SW 1271 (cell line): ENCODE data around the gene DHRS7B.
"Not testable (repeated sequence)": the region's sequence is repeated elsewhere in the genome, so short reads cannot be mapped to it uniquely, and the experiment has no call there.

ENCODE experiments used
- DNase-seq, 2 experiments: peaks; one replicate each; lab custom pipeline; 2025; lab: John Stamatoyannopoulos, UW

Gene DHRS7B

DNA sequence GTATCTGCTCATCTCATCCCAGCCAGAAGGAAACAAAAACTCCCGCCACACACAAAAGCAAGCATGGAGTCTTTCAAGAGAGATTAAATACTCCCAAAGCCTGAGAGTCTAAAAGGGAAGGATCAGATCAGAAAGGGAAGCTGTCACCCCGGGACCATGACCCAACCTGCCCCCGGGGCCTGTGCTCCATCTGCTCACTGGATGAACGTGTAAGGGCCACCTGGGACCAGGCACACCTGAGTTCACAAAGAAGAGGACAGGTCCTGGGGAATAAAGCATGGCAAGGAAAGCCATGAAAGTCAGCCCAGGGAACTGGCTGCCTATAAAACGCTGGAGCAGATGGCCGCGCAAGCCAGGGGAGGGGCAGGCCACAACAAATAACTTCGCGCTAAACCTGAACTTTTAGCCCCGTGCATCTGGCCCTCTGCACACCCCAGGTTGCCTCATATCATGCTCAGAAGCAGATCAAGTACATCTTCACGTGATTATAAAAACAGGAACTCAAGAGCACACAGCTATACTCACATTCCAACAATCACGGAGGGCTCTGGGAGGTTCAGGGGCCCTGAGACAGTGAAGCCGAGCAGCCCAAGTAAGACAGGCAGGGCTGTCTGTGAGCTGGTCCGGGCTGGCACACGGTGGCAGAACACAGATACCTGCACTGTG, 83.8 kb downstream of the DHRS7B start:
- no peak for DNase-seq

DNA sequence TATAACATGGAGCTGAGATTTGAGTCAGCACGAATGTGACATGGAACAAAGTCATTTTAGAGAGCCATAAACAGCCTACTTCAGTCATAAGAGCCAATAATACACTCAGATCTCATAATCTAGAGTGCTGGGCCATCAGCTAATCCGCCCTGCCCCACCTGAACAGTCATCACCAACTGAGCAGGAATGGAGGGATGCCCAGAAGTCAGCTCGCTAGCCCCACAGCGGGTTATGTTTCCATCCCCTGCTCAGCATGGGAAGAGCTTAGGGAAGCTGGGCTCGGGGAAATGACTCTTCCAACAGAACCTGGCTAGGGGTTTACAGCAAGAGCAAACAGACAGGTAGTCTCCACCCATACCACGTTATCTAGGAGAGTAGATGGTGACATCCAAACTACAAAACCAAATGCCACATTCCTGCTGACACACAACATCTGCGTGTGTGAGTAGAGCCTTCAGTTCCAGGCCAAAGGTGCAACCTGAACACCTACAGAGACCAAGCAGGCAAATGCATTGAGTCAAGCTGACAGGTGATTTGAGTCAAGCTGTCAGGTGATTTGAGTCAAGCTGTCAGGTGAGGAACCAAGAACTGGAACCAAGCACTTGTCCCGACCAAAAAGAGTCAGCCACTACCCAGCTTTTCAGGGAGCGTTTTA, 85.2 kb downstream of the DHRS7B start:
- DNase-seq: no peak

DNA sequence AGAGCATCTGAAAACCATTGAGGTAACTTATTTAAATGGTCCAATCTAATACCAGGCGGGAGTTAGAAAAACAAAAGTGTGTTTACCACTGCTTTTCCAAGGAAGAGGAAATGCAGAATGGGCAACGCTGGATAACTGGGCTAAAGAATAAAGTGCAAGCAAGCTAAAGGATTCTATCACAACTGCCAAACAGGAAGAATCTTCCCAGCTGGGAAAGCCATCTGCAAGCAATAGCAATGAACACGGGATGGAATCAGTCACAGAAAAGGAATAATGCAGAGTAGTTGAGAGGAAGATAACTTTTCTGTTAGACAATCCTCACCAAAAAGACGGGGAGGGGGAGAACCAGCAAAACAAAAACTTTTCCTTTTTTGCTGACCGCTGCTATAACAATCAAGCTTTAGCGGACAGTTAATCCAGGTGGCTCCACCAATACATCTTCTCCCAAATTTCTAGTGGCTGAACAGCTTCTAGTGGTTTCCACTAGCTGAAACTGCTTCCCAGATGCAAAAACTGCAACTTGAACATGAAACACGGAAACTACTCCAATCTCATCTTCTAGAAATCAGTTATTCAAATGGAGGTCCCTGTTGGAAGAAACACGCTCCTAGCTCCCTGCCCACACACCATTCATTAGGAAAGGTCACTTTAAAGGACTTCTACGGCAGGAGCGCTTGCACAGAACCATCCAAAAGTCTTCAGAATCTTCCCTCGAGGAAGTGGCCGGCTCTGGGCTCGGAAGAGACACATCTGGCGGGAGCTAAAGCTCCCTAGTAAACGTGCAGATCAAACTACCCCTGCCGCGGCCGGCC, 86.3 kb downstream of the DHRS7B start:
- no peak for DNase-seq

DNA sequence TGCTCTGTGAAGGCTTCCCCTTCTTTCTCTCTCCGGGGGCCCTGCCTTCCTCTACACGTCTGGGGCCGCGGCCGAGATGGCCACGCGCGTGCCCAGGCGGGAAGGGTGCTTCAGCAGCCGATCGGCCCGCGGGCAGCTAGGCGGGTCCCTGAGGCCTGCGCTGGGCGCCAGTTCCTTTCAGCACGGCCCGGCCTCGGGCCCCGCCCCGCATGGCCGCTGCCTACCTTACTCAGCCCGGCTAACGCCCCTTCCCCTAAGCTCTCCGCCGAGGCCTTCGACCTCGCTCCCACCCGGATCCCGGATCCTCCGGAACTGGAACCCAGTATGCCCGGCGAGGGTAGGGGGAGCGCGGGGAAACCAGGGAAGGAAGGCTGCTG, 86.9 kb downstream of the DHRS7B start:
- no peak for DNase-seq

DNA sequence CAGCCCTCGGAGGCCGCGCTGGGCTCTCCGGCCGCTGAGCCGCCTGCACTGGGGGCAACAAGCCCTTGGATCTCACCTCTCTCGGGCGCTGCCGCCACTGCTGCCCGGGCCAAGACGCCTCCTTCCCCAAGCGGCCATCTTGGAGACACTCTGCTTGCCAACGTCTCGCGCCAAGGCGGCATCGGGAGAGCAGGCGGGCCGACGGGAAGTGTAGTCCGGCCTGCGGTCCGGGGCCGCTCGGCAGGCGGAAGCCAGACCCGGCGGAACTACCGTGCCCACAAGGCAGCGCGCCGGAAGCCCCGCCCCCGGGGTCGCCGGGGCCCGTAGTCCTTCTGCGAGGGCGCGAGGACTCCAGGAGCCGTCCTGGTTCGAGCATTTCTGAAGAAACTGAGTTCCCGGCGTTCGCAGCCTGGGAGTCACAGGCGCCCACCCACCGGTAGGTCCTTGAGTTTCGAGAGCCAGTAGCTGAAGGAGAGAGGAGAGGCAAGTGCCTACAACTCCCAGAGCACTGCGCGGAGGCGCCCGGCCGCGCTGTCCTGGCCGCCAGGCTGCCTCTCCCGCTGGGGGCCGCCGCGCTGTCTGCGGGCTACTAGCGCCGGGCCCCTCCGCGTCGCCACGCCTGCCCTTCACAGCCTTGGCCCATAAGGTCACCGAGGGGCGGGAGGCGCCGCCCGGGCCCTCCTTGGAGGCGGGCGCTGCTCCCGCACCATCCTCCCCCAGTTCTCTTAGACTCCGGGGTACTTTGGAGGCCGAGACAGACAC, 87.4 kb downstream of the DHRS7B start, which contains the start of gene TMEM11:
Gene TMEM11, minus strand, starts transcription at position 147 of the 762 bp plus-strand sequence. Its CDS starts 9 bp downstream, at position 138.
- peak; percentile 92 to 95 for DNase-seq

DNA sequence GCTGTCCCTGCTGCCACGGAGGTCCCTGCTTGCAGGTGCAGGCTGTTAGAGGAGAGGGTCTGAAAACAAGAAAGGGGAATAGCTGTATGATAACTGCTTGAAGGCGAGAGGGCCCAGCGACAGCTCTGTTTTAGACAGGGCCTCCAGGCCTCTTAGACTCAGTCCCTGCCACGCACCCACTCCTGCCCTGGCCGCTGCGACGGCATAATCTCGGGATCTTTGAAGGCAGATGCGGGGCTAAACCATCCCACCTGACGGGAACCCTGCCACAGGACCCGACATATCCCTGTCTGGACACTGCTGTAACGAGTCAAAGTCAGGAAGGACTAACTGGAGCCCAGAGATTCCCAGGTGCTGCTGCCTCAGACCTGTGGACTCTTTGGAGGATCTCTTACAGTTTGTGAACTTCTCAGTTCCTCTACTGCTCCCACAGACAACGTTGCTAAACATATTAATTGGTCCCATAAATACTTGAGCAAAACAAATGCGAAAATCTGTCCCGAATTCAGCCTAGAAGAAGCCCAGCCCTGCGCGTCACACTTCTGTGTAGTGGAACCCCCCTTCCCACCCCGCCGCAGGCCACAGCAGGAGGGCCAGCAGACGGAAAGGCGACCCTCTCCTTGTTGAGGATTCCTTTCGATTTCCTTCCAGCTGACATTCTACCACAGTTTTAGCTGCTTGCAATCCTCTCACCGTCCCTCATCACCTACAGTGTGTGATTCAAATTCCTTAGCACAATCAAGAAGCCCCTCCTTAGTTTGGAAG, 88.2 kb downstream of the DHRS7B start:
- DNase-seq: no peak

DNA sequence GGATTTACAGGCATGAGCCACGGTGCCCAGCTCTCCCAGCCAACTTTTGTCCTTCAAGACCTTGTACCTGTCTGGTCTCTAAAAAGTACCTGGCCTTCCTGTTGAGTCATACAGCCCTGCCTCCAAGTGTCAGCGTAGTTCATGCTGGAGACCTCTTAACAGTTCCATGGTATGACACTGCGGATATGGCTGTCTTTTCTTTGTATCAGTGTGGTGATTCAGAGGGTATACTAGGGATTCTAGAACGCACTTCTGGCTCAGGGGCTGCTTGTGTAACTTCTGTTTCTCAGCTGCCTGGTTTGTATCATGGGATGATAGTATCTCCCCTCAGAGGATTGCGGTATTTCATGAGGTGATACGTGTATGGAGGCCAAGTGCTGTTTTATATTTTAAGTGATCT, 89.2 kb downstream of the DHRS7B start:
- no peak for DNase-seq

DNA sequence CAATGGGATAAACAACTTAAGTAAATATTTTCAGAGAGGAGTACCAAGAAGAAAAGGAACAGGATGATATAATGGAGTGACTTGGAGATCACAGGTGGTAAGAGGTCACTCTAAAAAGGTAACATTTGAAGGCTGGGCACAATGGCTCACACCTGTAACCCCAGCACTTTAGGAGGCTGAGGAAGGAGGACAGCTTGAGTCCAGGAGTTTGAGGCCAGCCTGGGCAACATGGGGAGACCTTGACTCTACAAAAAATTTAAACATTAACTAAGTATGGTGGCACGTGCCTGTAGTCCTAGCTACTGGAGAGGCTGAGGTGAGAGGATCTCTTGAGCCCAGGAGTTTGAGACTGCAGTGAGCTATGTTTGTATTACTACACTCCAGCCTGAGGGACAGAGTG, 90.6 kb downstream of the DHRS7B start:
- DNase-seq: no peak

DNA sequence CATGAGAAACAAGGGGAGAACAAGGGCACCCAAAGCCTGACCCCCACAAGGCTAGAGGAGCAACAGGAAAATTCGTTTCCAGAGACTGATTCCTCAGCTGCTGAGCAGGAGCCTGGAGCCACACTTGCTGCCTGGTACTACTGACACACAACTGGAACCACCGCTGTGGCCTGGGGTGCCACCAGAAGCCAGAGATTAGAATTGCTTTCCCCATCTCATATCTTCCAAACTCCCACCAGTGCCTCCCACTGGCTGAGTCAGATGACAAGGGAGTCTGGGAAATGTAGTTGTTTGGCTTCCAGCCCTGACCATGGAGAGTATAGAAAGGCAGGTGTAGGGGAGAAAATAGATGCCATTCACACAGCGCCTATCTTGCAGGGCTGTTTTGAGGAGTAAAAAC, 91.3 kb downstream of the DHRS7B start:
- peak in 1 of 2 experiments; percentile 28 for DNase-seq

DNA sequence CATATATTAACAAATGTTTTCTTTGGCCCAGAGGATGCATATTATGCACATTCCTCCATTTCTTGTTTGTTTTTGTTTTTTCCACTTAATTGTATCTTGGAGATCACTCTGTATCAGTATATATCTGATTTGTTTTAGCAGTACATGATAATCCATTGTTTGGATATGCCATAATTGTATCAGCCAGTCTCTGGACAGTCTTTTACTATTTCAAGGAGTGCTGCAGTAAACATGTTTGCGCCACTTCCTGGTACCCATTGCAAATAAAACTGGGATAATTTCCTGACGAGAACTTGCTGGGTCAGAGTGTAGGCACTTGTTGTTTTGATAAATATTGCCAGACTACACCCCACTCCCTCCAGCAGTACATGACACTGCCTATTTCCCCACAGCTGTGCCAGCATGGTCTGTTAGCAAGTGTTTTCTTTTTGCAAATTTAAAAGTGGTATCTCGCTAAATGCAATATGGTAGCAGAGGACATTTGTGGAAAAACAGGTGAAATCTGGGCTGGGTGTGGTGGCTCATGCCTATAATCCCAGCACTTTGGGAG, 92.1 kb downstream of the DHRS7B start:
- no peak for DNase-seq

DNA sequence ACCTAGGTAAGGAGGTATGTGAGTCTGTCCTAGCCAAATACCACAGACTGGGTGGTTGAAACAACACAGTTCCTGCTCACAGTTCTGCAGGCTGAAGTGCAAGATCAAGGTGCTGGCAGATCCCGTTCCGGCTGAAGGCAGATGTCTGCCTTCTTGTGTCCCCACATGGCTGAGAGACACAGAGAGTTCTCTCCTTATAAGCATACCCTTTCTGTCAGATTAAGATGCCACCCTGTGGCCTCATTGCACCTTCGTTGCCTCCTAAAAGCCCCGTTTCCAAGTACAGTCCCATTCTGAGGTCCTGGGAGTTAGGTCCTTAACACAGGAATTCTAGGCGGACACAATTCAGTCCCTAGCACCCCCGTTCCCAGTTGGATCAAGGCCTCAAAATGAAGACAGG, 96.3 kb downstream of the DHRS7B start:
- DNase-seq: no peak

DNA sequence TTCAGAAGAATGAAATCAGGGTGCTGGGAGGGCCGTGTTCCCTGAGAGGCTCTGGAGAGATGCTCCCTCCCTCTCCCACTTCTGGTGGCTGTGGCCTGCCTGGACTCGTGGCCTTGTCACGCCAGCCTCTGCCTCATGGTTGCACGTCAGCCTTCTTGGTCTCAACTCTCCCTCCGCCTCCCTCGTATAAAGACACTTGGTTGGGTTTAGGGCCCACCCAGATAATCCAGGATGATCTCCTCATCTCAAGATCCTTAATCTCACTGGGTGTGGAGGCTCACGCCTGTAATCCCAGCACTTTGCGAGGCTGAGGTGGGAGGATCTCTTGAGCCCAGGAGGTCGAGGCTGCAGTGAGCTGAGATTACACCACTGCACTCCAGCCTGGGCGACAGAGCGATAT, 100.5 kb downstream of the DHRS7B start:
- not testable (repeated sequence) for DNase-seq

DNA sequence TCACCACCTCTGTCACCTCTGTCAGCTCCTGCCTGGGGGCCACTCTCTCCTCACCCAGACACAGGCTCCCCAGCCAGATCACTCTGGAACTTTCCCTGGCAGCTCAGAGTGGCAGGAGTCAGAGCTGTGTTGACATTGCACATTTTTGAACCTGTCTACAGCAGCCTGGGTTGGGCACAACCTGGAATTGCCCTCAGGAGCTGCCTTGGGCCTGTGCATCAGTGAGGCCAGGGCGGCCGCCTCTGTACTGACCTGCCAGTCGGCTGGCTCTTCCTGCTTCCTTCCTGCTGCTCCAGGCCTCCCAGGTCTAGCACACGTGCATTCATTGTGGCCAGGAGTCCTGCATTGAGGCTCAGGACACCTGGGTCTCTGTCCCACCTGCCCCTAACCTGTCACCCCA, 101.3 kb downstream of the DHRS7B start:
- no peak for DNase-seq

DNA sequence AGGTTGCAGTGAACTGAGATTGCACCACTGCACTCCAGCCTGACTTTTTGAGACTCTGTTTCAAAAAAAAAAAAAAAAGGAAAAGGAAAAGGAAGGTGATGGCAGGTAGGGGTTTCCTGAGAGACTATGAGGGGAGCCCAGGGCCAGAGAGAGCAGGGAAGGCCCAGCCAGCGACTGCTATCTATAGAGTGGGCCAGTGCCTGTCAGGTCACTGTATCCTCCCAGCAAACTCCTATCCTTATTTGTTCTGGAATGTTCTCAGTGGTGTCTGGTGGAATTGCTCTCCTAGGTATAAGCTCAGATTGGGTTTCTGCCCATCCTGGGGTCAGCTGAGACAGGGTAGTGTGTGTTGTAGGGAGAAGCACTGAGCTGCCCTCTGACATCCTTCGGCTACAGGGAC, 102.1 kb downstream of the DHRS7B start:
- DNase-seq: no peak

DNA sequence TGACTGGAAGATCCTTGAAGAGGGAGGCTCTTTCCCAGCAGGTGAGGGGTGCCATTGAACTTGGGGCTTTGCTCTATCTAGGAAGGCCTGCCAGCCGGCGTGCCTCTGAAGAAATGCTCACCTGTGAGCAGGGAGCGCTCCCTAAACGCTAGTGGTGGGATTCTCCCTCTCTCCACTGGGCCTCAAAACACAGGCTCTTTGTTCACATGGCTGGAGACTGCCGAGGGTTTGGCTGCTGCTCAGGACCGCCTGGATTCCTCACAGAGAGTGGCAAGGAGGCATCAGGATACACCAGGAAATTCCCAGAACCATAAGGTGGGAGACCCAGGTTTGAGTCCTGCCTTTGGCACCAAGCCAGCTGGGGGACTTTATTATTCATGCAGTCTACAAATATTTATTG, 104.8 kb downstream of the DHRS7B start:
- no peak for DNase-seq

DNA sequence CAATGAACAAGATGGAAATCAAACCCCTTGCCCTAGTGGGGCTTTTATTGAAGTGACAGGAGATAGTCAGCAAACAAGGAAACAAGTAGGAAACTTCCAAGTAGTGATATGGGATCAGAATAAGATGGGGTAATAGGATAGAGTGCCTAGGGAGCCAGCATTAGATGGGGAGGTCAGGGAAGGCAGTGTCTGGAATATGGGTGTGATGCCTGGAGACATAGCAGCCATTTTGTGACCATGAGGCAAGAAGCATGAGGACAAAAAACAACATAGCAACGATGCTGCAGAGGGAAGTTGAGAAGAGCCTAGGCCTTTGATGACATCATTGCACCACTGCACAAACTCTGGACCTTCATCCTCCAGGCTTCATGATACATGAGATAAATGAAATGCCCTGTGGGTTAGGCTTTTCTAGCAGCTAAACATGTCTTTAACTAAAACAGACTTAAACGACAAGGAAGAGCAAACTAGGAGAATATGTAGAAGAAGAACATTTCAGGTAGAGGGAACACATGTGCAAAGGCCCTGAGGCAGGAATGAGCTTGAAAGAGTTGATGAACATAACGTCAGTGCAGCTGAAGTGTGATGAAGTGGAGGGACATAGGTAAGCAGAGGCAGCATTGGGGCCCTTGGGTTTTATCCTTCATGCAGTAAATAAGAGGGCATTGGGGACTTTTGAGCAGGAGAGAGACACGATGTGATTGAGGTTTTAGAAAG, 105.4 kb downstream of the DHRS7B start:
- DNase-seq: no peak

DNA sequence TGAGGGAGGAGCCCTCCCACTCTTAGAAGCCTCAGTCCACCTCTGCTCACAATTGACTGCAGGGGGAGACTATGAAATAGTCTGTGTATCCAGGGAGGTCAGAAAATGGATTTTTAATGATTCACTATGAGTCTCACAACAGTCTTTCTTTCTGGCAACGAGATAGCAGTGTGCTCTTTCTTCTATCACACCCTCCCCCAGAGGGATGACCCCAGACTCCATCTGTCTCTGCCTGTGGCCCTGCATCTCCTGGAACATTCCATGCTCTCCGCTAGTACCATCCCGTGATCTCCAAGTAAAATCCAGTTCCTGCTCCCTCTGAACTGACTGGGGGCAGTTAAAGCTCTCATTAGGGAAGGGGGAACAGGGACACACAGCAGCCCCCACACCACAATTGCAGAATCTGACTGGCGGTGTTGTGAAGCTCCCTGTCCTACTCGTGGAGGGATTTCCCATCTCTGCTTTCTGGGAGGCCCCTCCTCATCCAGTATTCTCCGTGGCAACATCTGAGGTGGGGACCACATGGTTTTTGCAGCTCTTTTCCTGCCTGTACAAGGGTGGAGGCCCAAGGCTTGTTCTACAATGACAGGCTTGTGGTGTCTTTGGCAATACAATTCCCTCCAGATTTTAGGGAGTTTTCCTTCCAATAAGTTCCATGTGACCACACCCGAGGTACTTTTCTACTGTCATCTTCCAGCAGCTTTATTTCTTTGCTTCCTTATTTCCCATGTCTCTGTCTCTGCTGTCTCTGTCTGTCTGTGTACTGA, 107.0 kb downstream of the DHRS7B start:
- no peak for DNase-seq

DNA sequence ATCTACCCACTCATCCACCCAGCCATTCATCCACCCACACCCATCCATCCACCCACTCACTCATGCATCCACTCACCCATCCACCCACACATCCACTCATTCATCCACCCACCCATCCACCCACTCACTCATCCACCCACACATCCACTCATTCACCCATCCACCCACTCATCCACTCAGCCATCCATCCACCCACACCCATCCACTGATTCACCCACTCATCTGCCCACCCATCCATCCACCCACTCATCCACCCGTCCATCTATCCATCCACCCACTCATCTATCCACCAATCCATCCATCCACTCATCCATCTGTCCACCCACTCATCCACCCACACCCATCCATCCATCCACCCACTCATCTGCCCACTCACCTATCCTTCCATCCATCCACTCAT, 109.2 kb downstream of the DHRS7B start:
- no peak for DNase-seq

DNA sequence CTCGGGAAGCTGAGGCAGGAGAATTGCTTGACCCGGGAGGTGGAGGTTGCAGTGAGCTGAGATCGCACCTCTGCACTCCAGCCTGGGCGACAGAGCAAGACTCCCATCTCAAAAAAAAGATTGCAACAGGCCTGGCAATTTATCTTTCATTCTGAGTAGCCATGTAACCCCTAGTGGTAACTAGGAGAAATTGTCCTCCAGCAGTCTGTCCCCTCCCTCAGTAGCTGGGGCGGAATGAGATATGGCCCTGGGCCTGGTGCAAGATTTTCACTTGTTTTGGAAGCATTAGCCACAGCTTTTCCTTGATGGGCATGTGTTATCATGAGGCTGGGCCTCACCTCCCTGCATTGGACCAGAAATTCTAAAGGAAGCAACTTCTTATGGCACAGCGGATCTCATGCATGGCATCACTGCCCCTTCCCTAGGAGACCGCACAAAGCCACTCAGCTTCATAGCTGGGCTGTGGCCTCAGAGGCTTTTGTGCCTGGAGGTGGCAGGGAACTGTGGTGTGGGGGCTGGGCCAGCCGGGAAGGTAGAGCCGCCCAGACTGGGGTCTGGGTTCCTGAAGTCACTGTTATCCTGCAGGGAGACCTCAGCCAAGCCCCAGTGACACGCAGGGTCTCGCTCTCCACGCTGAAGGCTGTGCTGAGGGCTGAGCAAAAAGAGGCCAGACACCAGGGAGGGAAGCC, 113.1 kb downstream of the DHRS7B start:
- peak in 1 of 2 experiments; percentile 52 for DNase-seq
